Subcutaneous adipose tissue (tissue), 4 donors: ENCODE results near the gene CCDC87. TPM values are rescaled to one million over a fixed set of nuclear protein-coding genes. Genes with fewer than 3 reads are reported as not detected.

ENCODE experiments used
- CTCF ChIP-seq: fragments of 450-650 bp; IDR thresholded peaks from one replicate; pipeline ENCODE4 v1.5.1; 2016; ENCODE audit warnings: low read depth, mild to moderate bottlenecking, control low read depth, antibody characterized with exemption, moderate library complexity
- total RNA-seq, 4 donors: library from RNA; depleted of rRNA; stranded (reverse); fragments of >200 nt; gene quantifications; one replicate each; pipeline ENCODE4 v1.1.0, GENCODE V29; 2016

Gene CCDC87
- total RNA-seq, result under 1 TPM in 1 of 4 donors, not detected in 3; 0.17 TPM

GRCh38 chr11:66592457-66593302 lies at the start of gene CCDC87, which contains the start of gene CCS:
CCDC87 (minus strand) TSS chr11:66593063; CDS start chr11:66593015, 48 bp downstream.
CCS (plus strand) TSS chr11:66593185; CDS start chr11:66593262, 77 bp downstream.
- TF ChIP-seq CTCF, result no peak

GRCh38 chr11:66641834-66642233 lies 49.0 kb upstream of the CCDC87 start:
- no peak for TF ChIP-seq CTCF

GRCh38 chr11:66639066-66639813 lies 46.4 kb upstream of the CCDC87 start:
- TF ChIP-seq CTCF, result no peak

- no peak for TF ChIP-seq CTCF
Observed at GRCh38 chr11:66638177-66639065, 45.6 kb upstream of the CCDC87 start, which contains the start of gene RBM4. RBM4 (plus strand) TSS chr11:66638703; CDS start chr11:66639712, 1,009 bp downstream.

GRCh38 chr11:66637557-66638176 lies 44.8 kb upstream of the CCDC87 start:
- no peak for TF ChIP-seq CTCF

GRCh38 chr11:66636411-66636810 lies 43.5 kb upstream of the CCDC87 start:
- no peak for TF ChIP-seq CTCF
